ENCODE results near the gene GCG.

GRCh38 chr2:162172802-162173370 lies 20.8 kb upstream of the GCG start:
- TF ChIP-seq CTCF (IDR thresholded peaks at IDR 0.05) (no peak), POLR2A (IDR thresholded peaks at IDR 0.05) (no peak)
